GM19193 (cell line): Measurements from ENCODE around the gene CCL19.

Source experiments
- POLR2A ChIP-seq: IDR thresholded peaks from 4 replicates; pipeline ENCODE4 v1.6.1; 2011; ENCODE audit not compliant: insufficient read depth, insufficient read length; ENCODE audit errors: extremely low read depth

The CCL19 gene

DNA sequence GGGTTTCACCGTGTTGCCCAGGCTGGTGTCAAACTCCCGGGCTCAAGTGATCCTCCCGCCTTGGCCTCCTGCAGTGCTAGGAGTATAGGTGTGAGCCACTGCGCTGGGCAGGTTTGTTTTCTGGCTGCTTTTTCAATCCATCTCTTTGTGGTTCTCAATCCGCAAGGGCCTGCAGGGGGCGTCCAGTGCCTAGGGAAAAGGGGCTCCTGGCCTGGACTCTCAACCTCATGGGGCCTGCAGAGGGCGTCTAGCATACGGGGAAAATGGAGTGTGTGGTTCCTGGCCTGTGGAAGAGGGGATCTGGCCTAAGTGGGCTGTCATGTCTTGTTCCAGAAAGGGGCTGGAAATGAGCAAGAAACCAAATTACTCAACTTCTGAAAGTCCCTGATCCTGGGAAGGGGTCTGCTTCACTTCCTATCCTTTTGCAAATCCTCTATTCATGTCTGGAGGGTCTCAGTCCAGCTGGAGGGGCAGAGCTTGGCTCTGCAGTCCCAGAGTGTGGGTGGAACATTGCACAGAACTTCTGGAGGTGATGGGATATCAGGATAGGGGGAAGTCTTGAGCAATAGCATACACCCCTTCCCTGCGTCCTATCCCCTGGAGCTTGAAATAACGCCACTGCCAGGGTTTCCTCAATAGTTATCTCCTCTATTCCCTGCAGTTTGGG lies 15.9 kb downstream of the CCL19 start:
- TF ChIP-seq POLR2A, result no peak

DNA sequence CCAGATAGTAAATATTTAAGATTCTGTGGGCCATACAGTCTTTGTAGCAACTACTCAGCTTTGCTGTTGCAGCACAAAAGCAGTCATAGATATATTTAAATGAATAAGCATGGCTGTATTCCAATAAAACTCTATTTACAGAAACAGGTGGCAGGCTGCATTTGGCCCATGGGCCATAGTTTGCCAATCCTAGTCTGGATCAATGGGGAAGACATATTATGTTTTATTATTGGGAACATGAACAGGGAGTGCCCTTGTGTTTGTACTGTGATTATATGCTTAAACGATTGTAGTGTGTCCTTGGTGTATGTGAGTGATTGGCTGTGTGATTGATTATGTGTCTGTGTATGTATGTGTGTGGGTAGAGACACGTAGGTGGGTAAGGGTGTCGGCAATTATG lies 16.6 kb downstream of the CCL19 start:
- no peak for TF ChIP-seq POLR2A

DNA sequence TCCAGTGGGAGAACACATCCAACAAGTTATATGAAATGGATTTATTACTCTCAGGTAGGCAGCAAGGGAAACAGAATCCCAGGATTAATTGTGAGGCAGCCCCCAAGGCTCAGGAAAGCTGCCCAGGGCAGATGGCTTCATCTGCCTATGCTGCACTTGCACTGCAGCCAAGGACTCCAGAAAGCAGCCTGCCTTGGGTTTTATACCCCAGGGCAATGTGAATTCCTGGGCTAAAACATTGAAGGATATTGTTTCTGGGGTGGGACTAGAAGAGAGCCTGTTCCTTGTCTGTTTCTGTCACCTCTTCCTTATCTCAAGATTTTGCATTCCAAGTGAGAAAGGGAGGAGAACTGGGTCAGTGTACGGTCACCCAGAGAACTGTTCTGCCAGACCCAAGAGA lies 19.8 kb downstream of the CCL19 start:
- TF ChIP-seq POLR2A, result no peak

DNA sequence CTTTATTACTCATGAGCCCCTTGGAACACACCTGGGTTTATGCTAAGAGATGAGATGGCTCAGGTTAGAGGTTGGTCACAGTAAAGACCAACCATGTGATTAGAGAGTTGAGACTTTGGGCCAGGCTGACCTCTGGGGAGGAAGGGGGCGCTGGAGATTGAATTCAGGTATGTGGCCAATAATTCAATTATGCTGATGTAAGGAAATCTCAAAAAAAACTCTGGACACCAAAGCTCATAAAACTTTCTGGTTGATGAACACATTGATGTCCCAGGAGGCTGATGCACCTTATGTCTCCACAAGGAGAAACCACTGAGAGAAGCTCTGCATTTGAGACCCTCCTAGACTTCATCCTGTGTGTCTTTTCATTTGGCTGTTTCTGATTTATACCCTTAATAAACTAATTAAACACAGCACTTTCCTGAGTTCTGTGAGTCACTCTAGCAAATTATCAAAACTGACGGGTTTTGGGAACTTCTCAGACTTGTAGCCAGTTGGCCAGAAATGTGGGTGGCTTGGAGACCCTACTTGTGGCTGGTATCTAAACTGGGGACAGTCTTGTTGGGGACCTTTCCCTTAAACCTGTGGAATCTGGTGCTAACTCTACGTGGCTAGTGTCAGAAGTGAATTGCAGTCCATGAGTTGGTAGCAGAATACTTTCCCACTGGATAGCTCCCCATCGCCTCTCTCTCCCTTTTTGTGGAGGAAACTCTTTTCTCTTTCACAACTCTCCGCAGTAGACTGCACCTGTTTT lies 21.1 kb downstream of the CCL19 start:
- TF ChIP-seq POLR2A, result no peak

DNA sequence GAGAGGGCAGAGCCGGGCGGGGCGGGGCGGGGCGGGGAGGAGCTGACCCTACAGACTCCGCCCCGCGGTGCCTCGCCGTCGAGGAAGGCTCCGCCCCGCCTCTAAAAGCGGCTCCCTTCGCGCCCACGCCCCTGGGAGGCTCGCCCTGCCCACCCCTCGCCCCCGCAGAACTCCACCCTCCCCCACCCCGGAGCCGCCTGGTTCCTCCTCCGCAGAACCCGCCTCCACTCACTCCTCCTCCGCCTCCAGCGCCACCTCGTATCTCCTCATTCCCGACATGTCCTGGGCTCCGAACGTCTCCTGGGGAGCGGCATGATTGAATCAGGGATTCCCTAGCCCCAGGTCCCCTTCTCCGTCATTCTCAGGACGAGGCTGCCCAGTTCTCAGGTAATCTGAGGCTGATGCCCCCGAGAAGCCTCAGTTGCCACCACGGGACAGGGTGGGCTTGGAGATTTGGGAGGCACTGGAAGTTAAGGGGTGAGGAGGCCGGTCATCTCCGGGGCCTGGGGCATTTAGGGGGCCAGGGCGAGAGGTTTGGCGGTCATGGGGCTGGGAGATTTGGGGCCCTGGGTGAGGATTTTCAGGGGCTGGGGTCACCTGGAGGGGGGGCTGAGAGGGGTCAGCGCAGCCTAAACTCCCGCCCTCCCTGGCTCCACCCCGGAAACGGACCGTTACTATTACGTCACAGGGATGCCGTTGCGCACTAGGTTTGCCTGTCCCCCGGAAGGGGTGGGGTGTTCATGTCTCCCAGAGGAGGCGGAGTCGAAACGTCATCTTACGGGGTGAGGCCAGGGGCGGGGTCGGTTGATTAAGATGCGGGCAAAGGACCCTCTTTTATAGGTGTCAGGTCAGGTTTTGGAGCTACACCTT lies 25.5 kb downstream of the CCL19 start:
- TF ChIP-seq POLR2A, result peak; percentile 13

DNA sequence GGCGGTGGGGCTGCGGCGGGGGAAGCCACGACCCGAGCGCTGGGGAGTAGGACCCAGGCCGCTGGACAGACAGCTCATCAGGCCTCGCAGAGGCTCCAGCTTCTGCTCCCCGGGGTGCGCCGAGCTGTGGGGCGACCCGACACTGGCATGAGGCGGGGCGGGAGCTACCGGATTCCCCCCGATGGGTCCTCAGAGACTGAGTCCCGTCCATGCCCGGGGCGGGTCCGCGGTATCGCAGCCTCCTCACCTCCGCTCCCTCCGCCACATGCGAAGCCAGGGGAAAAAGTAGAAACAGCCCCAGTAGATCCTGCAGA lies 26.1 kb downstream of the CCL19 start:
- no peak for TF ChIP-seq POLR2A

DNA sequence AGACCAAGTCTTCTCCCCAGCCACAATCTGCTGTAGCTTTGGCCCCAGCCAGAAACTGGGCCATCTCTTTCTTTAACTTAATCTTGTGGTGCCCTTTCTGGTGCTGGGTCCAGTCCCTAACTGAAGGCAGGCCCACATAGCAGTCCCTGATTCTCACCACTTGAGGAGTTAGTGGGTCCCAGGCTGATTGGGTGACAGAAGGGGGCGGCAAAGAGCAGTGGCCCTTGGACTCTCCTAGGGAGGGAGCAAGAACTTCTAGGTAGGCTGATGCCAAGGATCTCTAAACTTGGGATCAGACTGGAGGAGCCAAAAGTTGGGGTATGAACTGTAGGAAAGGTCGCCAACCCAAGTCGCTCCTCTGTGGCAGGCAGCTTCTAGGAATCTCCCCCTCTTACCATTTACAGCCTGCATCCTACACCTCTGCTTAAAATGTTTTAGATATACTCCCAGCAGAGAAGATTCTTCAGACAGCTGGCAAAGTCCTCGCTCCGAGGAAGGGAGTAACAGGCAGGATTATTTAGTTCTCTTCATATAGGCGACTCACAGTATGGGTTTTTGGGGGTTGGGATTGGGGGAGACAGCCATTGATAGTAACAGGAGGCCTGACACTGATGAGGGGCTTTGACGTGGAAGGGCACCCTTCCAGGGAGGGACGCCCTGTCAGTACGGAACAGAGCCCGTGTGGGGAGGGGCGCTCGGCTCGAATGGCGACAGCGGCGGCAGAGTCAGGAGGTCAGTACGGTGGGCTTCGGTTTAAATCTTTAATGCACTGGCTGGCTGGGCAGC lies 26.6 kb downstream of the CCL19 start:
- no peak for TF ChIP-seq POLR2A

DNA sequence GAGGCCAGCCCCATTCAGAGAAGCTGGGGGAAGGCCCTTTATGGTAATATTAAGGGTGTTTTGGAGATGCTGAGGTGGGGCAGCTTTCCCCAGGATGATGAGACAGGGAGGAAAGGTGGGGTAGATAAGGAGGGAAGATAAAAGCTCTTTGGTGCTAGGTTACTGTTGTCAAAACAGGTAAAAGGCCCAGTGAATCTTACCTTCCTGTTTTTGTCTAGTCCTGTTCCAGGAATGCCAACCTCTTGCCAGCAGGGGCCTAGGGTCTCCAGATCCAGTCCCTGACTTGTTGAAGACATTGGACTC lies 27.8 kb downstream of the CCL19 start:
- no peak for TF ChIP-seq POLR2A

DNA sequence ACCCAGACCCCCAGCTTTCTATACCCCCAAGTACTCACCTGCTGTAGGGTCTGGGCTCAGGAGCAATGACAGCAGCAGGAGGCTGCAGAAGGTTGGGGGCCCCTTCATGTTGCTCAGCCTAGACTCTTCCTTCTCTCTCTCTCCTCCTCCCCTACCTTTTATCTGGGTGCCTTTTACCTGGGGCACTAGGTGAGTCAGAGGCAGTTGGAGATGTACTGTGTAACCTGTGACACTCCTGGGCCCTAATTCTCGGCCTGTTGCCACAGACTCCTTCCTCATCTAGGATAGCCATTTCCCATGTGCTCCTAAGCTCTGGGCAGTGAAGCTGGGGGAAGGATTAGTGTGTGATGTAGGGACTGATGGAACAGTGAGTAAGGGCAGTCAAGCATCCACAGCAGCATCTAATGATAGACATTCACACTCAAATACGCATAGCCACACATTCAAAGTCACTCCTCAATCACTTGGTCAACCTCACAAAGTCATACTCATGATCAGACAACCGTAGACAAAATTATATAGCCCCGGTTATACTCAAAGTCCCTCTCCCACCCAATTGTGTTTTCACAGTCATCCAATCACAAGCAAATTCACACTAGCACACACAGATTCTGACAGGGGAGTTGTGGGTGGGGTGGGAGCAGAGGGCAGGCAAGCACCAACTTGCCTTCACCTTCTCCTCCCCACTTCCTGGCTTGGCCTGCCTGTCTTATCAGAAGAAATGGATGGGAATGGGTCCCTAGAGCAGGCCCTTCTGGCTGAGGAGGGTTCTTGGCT lies 28.4 kb downstream of the CCL19 start, which contains the start of gene CCL27:
Gene CCL27, minus strand, starts transcription at position 132 of the 777 bp plus-strand sequence. Its CDS starts 24 bp downstream, at position 108.
- TF ChIP-seq POLR2A, result no peak

DNA sequence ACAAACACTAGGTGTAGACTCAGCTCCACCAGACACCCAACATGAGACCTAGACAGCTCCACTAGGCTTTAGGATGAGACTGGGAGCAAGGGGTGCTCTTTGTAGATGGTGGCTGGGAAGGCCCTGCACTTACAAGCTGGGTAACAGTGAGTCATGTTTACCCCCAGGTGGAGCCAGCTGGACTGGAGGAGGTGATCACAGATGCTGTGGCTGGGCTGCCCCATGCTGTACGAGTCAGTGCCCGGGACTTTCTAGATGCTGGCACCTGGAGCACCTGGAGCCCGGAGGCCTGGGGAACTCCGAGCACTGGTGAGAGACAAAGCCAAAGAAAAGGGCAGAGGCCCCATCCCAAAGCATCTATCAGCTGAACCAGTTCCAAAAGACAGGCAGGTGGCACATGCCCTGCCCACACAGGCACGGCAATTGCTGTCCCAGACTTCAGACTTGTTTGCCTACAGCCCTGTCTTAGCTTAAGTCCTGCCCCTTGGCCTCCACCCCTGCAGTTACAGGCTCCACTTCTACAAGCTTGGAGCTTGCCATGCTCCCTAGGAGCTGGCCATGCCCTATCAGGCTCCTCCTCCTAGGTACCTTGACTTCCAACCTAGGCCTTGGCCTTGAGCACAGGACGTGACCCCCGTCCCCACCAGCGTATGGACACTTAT lies 31.4 kb downstream of the CCL19 start:
- TF ChIP-seq POLR2A, result no peak

DNA sequence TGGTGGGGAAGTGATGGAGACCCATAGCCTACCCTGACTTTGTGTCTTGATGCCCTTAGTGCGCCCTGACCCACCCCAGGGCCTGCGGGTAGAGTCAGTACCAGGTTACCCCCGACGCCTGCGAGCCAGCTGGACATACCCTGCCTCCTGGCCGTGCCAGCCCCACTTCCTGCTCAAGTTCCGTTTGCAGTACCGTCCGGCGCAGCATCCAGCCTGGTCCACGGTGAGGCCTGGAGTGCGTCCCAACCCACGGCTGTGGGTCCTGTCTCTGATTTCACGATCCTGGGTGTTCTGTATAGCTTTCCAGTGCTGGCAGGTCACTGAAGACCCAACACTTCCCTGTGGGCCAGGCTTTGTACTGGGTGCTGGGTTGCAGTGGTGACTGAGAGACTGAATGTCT lies 32.6 kb downstream of the CCL19 start:
- TF ChIP-seq POLR2A, result no peak

DNA sequence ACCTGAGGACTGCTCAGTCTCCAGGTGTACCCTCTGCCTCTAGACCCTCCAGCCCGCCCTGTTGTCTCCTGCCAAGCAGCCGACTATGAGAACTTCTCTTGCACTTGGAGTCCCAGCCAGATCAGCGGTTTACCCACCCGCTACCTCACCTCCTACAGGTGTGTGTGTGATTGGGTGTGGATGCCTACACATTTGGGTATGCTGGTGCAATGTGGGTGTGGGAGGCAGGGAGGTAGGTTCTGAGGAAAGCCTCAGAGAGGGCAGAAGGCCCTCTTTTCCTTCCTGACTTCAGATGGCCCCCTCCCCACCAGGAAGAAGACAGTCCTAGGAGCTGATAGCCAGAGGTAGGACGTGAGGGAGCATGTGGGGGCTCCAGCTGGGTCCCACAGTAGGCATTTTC lies 34.1 kb downstream of the CCL19 start:
- no peak for TF ChIP-seq POLR2A

DNA sequence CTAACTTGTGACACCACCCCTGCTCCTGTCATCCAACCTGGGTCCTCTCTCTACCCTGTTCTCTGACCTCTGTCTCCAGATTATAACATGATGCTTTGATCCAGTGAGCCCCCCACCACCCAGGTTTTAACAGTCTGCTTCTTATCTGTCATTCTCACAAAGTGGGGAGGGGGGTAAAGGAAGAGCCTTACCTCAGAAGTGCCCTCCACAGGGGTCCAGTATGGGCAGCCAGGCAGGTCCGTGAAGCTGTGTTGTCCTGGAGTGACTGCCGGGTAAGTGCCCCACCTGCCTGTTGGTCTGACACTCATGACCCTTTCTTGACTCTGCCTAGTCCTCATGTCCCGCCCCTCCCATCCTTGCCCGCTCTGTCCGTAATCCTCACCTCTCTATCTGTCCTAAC lies 35.7 kb downstream of the CCL19 start:
- no peak for TF ChIP-seq POLR2A

DNA sequence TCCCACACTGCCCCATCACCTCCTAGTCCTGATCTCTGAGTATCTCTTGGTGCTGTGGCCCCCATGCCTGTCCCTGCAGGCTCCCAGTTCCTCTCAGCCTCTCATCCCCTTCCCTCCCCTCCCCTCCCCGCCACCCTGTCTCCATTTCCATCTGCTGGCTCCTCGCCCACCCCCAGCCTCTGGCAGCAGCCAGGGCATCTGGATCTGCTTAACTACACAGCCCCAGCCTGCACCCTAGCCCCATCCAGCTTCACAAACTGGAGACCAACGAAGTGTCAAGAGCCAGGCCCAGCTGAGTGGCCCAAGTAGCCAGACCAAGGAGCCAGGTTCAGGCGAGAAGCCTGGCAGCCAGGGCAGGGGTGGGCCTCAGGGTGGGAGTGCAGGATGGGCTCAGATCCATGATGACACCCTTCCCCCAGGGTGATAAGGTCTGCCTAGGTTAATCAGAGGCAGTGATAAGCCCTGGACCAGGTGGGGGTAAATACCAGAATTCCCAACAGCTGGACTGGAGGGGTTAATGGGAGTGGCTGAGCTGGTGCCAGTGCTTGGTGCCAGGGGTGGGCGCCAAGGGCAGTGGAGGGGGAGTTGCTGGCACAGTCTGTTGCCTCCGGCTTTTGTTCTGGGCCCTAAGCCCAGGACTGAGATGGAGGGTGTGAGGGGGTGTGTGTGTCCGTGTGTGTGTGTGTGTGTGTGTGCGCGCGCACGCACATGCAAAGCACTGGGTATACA lies 36.6 kb downstream of the CCL19 start:
- TF ChIP-seq POLR2A, result no peak
